Hepatic stellate cell (primary cell): ENCODE data around the gene KIF25.

Source experiments
- DNase-seq: peaks from one replicate; pipeline ENCODE4 v3.0.0; 2011; ENCODE audit warnings: low spot score

The KIF25 gene

GRCh38 chr6:168037242-168037641 lies 39.8 kb downstream of the KIF25 start:
- no peak for DNase-seq

- DNase-seq, result no peak
Observed at GRCh38 chr6:168037856-168038255, 40.4 kb downstream of the KIF25 start.

- no peak for DNase-seq
Observed at GRCh38 chr6:168038576-168039140, 41.2 kb downstream of the KIF25 start.

- DNase-seq, result no peak
Observed at GRCh38 chr6:168039301-168039700, 41.8 kb downstream of the KIF25 start.

- no peak for DNase-seq
Observed at GRCh38 chr6:168039849-168040248, 42.4 kb downstream of the KIF25 start.

GRCh38 chr6:168040856-168041496 lies 43.5 kb downstream of the KIF25 start:
- no peak for DNase-seq

GRCh38 chr6:168041928-168042327 lies 44.5 kb downstream of the KIF25 start:
- DNase-seq, result no peak

GRCh38 chr6:168042426-168043192 lies 45.1 kb downstream of the KIF25 start:
- DNase-seq, result no peak

- no peak for DNase-seq
Observed at GRCh38 chr6:168043193-168043847, 45.8 kb downstream of the KIF25 start.

- DNase-seq, result no peak
Observed at GRCh38 chr6:168043848-168044415, 46.5 kb downstream of the KIF25 start.

GRCh38 chr6:168044521-168045130 lies 47.2 kb downstream of the KIF25 start:
- DNase-seq, result no peak

- no peak for DNase-seq
Observed at GRCh38 chr6:168045141-168045691, 47.7 kb downstream of the KIF25 start.

- DNase-seq, result no peak
Observed at GRCh38 chr6:168045706-168046620, 48.5 kb downstream of the KIF25 start.

- no peak for DNase-seq
Observed at GRCh38 chr6:168046696-168047095, 49.2 kb downstream of the KIF25 start.

GRCh38 chr6:168047841-168048723 lies 50.6 kb downstream of the KIF25 start:
- DNase-seq, result no peak

GRCh38 chr6:168048724-168049025 lies 51.2 kb downstream of the KIF25 start:
- DNase-seq, result no peak

- no peak for DNase-seq
Observed at GRCh38 chr6:168049277-168049676, 51.8 kb downstream of the KIF25 start.

GRCh38 chr6:168049706-168050224 lies 52.3 kb downstream of the KIF25 start:
- DNase-seq, result no peak

GRCh38 chr6:168050225-168050880 lies 52.9 kb downstream of the KIF25 start:
- DNase-seq, result no peak
